Dedifferentiated amniotic fluid mesenchymal stem cell (primary cell): ENCODE results near the gene KCNIP4.

Experiments used
- DNase-seq: peaks from one replicate; pipeline ENCODE4 v3.0.0-alpha.2; 2016; ENCODE audit errors: extremely low spot score

KCNIP4 gene

DNA sequence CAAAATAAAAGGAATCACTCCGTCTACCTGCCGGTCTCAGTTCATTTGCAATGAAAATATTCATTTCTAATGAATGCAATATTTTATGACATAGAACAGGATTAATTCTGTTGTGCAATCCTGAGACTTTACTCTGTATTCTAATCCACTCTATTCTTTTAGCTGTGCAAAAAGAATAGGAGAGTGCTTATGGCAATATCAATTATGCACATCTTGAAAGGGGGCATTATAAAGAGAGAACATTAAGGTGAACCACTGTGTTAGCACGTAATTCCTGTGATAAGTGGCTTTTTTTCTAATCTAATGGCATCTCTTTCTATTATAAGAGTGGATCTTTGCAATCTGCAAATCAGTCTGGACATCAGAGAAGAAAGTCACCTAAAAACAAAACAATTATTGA lies 99.5 kb downstream of the KCNIP4 start:
- DNase-seq = no peak

DNA sequence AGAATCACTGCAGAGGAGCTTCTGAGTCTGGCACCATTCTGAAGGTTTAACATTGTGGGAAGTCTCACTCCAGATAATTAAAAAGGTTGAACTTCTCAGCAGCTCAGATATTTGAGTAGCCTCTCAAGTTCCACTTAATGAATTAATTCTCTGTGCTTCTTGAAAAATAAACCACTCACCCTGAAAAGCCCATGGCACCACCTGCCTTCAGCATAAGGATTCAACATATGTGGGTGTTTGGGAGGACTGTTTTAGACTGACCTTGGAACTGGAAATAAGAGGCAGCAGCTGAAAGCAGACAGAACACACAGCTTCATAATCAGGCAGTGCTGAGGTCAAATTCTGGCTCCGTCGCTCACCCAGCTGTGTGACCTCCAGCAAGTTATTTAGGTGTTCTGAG lies 100.6 kb downstream of the KCNIP4 start:
- no peak for DNase-seq

DNA sequence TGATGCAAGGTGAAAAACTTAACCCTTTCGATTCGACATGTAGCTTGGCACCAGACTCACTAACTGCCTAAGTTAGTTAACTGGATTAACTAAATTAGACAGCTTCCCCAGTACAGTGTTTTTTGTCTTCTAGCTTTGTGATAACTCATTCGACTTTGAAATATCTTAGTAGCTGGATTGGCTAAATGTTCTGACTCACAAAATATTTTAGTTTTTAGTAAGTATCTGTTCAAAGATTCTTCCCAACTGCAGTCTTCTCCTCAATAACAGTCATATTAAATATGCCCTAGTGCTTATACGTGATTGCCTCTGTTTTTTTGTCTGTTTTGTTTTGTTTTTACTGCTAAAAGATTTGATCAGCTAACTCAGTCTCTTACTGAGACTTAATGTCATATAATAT lies 102.9 kb downstream of the KCNIP4 start:
- no peak for DNase-seq

DNA sequence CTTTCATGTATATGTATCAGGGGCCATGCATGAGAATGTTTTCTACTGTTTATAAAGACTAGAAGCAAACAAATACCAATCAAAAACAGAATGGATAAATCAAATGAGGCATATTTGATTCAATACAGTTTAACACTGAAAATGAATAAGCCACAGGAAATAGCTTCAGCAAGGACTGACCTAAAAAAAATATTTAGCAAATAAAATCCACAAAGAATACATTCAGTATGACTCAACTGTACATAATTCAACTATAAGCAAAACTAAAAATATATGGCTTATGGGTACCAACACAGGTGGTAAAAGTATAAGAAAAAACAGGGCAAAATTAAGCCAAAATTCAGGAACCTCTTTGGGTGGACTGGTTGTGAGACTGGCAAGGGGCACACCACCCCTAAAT lies 112.9 kb downstream of the KCNIP4 start:
- no peak for DNase-seq

DNA sequence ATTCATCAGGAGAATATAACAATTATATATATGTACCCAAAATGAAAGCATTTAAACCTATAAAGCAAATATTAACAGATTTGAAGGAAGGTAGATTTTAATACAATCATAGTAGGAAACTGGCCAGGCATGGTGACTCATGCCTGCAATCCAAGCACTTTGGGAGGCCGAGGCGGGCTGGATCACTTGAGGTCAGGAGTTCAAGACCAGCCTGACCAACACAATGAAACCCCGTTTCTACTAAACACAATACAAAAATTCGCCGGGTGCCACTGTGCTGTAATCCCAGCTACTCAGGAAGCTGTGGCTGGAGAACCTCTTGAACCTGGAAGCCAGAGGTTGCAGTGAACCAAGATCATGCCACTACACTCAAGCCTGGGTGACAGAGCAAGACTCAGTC lies 118.3 kb downstream of the KCNIP4 start:
- DNase-seq = no peak

DNA sequence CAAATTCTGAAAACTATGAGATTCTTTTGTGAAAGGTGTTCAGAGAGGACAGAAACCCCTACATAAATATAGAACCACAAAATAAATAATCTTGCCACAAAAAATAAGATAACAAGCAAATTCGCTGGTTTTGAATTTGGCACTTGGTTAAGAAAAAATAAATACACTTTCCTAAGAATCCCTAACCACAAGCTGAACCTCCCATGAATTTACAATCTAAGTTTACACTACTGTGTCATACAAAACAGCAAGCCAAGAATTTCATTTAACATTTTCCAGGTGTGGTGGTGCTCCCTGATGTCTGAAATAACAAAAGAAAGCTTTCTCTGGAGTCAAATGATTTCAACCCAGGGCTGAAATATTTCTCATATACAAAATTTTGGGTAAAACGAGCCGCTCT lies 121.0 kb downstream of the KCNIP4 start:
- DNase-seq = peak; percentile 59

DNA sequence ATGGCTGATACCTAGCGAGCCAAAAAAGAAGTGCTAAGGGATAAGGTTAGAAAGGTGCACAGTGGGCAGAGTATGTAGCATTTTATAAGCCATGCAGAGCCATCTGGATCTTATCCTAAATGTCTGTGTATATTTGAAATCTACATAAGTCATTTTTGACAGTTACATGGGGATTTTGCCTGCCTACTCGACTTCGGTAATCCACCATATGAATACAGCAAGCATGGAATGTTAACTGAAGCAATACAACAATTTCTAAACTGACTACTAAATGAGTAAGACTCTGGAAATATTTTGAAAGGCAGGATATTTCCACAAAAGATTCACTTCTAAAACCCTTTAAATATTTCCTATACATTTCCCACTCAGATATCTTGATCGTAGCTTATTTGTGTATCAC lies 122.5 kb downstream of the KCNIP4 start:
- no peak for DNase-seq

DNA sequence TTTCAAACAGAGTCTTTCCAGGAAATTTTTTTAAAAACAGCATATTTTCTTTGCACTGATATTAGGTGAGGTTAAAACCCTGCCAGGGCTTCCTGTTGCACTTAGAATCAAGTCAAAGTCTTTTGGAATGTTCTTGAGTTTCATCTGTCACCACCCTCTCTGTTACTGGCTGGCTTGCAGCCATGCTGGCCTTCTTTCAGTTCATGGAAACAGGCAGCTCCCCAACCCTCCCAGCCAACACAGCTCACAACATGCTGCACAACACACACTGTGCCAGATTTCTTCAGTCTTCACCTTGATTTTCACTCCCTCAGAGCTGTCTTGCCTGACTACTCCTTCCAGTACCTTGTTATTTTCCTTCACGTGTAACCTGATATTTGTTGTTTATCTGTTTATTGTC lies 129.5 kb downstream of the KCNIP4 start:
- no peak for DNase-seq

DNA sequence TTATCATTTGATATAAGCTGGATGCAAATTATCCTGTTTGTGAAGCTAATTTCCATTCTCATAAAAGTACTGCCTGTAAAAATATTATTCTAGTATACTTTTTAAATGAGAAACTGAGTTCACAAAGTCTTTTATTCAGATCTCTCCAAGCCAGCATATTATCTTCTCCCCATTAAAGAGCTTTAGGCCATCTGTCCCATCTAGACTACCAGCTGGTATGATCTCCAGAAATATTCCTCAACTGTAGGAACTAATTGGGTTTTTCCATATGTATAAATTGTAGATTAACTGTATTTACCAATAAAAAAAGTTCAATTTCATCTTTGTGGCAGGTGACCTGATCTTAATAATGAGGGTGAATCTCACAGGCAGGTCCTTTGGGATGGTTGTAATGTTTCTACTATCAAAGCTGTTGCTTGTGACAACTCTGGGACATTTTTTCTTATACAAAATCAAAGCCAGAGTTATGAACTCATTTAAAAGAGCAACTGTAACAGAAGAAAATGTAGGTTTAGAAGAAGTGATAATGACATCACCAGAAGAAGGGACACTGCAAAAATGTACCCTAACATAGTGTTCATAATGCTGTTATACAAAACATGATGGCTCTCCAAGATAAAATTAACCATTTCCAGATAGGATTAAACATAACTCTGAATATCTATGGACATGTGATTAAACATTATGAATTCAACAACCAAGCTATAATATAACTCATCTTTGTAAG lies 132.8 kb downstream of the KCNIP4 start:
- no peak for DNase-seq

DNA sequence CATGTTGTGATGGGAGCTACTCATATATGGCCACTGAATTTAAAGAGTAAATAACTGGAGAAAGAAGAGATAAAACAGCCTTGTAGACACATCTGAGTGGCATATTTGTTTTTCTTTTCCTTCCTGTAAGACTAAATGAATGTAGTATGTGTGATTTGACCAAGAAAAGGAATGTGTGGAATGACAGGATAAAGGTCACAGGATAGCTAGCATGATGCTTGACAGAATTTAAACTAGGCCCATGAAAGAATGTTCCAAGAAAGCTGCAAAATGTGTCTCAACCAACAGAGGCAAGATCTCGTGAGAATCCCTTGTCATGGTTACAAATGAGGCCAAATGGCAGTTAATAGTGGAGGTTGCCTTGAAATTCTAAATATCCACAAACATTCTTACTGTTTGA lies 137.0 kb downstream of the KCNIP4 start:
- peak; percentile 69 for DNase-seq

DNA sequence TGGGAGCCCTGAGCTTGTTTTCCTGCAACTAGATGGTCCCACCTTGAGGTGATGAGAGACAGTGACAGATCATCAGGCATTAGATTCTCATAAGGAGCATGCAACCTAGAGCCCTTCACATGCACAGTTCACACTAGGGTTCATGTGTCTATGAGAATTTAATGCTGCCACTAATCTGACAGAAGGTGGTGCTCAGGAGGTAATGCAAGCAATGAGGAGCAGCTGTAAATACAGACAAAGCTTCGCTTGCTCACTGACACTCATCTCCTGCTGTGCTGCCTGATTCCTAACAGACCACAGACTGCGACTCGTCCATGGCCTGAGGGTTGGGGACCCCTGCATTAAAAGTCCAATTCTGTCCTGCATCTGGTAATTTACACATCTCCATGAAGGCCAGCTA lies 141.6 kb downstream of the KCNIP4 start:
- no peak for DNase-seq

DNA sequence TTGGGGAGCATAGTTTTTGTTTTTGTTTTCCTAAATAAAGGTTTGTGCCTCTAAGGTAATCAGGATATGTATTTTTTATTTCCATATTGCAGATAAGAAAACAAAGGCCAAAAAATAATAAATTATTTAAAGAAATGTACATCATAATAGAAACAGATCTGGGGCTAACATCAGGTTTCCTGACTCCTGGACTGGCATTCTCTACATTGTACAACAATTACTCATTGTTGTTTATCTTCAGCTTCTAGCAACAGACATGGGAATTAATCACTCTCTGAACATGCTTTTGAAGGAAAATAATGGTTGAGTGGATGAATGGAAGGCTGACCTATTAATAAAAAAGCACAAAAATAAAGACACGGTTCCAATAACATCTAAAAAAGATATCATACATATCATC lies 146.2 kb downstream of the KCNIP4 start:
- DNase-seq = peak; percentile 41

DNA sequence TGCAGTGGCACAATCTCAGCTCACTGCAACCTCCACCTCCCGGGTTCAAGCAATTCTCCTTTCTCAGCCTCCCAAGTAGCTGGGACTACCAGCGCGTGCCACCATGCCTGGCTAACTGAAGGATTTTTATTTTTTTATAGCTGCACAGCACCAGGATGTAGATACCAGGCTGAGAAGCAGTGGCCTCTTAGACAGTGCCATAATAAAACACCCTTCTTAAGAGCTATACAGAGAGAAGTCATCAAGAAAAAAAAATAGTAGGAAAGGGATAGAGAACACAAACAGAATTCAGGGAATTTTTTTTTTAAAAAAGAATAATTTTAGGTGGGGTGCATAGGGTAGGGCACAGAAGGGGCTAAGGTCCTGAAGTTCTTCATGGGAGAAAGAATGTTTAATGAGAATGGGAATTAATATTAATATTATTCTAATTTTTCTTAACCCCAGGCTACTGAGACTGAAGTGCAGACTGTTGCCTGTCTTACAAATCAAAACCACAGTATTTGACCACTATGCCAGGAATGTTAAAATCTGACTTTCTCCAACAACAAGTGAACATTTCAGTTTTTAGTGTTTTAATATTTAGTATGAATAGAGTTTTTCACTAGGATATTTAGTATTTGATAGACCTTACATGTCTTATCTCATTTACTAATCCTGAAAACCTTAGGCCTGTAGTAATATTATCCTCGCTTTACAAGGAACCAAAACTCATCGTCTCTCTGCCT lies 146.7 kb downstream of the KCNIP4 start:
- DNase-seq = no peak

DNA sequence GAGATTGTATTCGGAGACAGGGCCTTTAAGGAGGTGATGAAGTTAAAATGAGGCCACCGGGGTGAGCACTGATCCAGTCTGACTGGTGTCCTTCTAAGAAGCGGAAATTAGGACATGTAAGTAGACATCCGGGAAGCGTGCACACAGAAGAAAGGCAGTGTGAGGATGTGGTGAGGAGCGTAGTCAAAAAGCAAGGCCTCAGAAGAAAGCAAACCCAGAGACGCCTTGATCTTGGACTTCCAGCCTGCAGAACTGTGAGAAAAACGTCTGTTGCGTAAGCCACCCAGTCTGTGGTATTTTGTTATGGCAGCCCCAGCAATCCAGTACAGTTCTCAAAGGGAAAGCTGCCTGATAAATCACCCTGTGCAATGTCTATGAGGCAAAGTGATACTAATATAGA lies 153.5 kb downstream of the KCNIP4 start:
- DNase-seq = no peak

DNA sequence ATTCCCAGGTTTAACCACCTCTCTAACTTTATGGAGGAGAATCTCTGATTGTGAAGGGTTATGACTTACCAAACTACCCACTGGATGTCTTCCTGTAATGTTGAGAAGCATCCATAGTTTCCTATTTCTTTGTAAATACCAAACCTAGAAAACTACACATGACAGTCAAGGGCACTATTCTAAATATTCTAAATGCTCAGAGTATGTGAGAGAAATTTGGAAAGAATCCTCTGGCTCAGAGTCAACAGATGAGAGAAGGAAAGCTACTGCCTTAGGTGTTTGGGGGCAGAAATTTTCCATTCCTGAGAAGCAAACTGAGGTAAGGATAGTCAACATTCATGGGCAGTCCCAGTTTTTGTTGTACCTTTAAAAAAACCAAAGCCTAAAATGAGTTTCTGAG lies 155.8 kb downstream of the KCNIP4 start:
- DNase-seq = no peak

DNA sequence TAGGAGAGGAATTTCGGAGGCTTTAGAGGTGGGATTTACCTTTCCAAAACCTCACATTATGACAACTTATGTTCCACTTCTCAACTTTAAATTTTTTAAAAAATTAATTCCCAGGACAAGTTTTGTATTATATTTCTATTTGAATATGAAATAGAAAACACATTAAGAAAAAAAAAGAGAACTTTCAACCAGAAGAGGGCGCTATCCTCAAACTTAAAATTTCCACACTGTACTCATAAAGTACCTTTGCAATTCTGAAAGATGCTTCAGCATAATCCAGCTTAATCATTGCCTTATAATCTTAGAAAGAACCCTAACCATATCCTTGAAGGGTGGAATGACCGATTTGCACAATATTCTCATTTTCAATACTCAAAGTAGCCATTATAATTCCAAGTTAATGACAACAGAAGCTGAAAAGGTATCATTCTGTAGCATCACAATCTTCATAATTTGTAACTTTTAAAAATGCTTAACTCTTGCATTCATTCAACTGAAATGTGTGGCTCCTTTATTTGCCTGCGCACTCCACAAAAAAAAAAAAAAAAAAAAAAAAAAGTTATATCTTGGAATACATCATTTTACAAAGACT lies 158.0 kb downstream of the KCNIP4 start:
- DNase-seq = peak; percentile 58

DNA sequence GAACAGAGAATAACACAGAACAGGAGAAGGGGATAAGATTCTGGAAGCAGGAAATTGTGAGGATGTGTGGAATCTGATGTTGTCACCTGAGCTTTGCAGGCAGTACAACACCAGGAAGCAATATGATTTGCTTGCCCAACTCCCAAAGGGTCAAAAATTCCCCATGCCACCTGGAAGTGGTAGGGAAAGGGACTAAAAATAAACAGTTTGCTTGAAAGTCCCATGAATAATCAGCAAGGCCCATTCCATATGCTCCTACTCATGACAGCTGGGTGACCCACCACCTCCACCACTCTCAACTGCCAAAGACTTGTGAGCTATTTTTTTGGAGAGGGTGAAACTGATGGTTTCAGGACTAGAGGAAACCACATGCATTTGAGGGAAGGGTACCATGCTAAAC lies 168.4 kb downstream of the KCNIP4 start:
- DNase-seq = no peak

DNA sequence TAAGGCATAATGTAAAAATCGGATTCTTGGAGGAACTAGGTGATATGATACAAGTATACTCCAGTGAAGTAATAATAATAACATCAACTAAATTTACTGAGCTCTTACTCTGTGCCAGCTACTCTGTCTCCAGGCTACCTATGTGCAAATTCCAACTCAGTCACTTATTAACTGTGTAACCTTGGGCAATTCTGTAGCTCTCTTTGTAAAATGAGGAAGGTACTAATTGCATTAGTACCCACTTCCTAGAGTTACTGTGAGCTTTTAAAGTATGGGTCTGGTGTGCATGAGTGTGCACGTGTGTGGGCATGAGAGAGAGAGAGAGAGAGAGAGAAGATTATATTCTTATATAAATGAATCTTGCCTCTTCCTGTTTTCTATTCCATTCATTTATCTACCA lies 169.9 kb downstream of the KCNIP4 start:
- no peak for DNase-seq

DNA sequence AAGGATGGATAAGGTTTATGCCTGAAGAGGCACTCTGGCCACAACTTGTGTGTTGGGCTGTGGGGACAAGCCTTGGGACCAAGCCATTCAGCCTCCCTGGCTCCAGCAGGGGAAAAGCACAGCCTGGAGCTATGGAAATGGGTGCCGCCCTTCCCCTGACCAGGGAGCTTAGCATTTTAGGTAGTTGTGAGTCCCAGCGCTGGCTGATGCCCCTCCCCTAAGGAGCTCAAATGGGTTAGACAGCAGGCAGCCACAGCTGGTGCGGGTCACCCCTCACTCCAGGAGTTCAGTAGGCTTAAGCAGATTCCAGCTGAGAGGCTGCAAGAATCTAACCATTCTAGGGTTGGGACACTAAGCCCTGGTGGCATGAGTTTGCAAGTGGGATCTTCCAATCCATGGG lies 172.9 kb downstream of the KCNIP4 start:
- no peak for DNase-seq

DNA sequence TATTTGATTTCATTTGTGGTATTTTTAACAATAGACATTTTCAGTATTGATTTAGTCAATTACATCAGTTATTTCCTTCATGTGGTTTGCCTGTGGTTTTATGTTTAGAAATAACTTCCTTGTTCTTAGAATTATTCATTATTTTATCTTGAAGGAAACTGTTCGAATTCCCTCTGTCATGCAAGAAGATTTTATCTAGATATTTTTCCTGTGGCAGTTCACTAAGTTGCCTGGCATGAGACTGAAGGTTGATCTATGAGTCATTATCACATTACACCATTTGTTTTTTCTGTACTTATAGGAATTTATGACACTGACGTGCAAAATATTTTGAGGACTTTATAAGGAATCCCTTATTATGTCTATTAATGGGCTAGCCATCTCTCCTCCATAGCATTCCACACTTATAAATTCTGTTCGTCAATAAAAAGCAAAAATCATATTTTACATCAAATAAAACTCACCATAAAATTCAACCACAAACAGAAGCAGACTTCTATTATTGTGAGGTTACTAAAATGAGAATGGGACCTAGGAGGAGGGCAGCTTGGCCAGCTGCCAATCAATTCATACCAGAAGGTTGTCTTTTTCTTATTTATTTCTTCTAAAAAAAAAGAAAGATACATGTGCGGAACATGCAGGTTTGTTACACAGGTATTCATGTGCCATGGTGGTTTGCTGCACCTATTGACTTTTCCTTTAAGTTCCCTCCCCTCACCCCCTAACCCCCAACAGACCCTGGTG lies 179.0 kb downstream of the KCNIP4 start:
- peak; percentile 39 for DNase-seq

DNA sequence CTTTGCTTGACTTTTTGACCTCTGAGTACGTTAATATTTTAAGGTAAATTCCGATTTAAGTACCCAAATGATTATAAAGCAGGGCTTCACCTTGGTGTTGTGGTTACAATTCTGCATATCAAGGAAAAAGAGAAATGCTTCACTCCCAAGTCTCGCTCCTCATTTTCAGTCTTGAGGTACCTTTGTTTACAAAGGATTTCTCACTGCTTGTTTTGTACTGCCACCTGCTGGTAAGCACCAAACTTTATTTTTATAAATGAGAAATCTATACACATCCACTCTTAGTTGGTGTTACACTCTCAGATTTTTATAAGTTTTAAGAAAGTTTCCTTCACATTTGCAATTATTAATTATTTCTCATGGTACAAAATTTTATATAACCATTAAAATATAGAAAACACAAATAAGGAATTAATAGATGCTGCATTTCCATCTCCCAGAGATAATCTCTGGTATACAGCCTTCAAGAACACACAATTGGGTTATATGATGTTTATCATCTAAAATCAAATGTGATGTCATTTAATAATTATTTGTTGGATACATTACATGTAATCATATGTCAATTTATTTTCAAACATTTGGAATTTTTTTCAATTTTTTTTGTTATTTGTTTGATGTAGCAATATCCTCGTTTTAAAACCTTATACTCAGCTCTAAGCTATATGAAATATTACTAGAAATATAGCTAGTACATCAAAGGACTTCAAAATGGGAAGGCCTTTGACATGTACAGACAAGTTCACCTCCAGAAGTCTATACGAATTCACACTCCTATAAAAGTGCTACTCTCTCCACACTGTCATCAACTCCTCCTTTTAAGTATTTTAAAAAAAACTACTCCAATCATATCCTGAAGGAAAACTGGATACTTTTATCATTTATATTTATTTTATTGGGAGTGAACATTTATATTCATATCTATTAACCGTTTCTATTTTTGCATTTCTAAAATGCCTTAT lies 179.9 kb downstream of the KCNIP4 start:
- peak; percentile 69 for DNase-seq
